IMR-90 (cell line): ENCODE results near the gene OXER1. TPM values are rescaled to one million over a fixed set of nuclear protein-coding genes. Genes with fewer than 3 reads are reported as not detected.

Experiments
- ATAC-seq: fragments of 200-7000 bp; cut with Tn5 transposase; 2 replicates; pipeline ENCODE4 v1.9.1; 2020; ENCODE audit warnings: low read depth, mild to moderate bottlenecking, moderate library complexity
- BruUV-seq: library from RNA; stranded (reverse); fragments of 400-500 nt; replicated peaks from 2 replicates; lab custom pipeline; 2021; lab: Mats Ljungman, UMichigan
- CTCF ChIA-PET: fragments of 300-600 bp; formaldehyde crosslinking; extraction: SDS; loops from one replicate; lab custom pipeline; 2021; ENCODE audit warnings: antibody characterized with exemption; lab: Yijun Ruan, JAX
- POLR2A ChIA-PET: fragments of 300-600 bp; sonication (Branson Sonifier 250); formaldehyde crosslinking; loops from one replicate; lab custom pipeline; 2022; ENCODE audit warnings: antibody characterized with exemption; ENCODE audit not compliant: unreplicated experiment; lab: Charles Lee
- DNase-seq: peaks from one replicate; pipeline ENCODE4 v3.0.0; 2013
- H2AFZ ChIP-seq: replicated peaks from 2 replicates; pipeline ENCODE3; 2013; ENCODE audit warnings: low read length, mild to moderate bottlenecking; ENCODE audit not compliant: poor library complexity
- H2AK5ac ChIP-seq: 2 replicates; pipeline ENCODE4 v1.6.1; 2013; ENCODE audit warnings: low read depth, low read length, inconsistent platforms
- H2AK9ac ChIP-seq: replicated peaks from 2 replicates; pipeline ENCODE3; 2013; ENCODE audit warnings: mild to moderate bottlenecking, low read depth, low read length, moderate library complexity; ENCODE audit not compliant: poor library complexity
- H2BK120ac ChIP-seq: 2 replicates; pipeline ENCODE4 v1.6.1; 2013; ENCODE audit warnings: low read depth, low read length, inconsistent platforms
- H2BK15ac ChIP-seq: 3 replicates; pipeline ENCODE4 v1.6.1; 2013; ENCODE audit warnings: low read depth, low read length, inconsistent platforms
- H2BK20ac ChIP-seq: 2 replicates; pipeline ENCODE4 v1.6.1; 2013; ENCODE audit warnings: low read depth, mild to moderate bottlenecking, inconsistent platforms, low read length, moderate library complexity
- H2BK5ac ChIP-seq: 2 replicates; pipeline ENCODE4 v1.6.1; 2013; ENCODE audit warnings: mild to moderate bottlenecking, low read depth, low read length, inconsistent platforms; ENCODE audit not compliant: poor library complexity, severe bottlenecking
- H3K14ac ChIP-seq: replicated peaks from 2 replicates; pipeline ENCODE4 v1.6.1; 2013; ENCODE audit warnings: low read depth, low read length, inconsistent platforms
- H3K18ac ChIP-seq: 2 replicates; pipeline ENCODE4 v1.6.1; 2013; ENCODE audit warnings: low read depth, low read length, control low read depth
- H3K23ac ChIP-seq: 2 replicates; pipeline ENCODE4 v1.6.1; 2013; ENCODE audit warnings: low read depth, low read length, inconsistent platforms
- H3K27ac ChIP-seq: 2 replicates; pipeline ENCODE4 v1.5.1; 2013; ENCODE audit warnings: mild to moderate bottlenecking, control low read depth, low read length; ENCODE audit not compliant: insufficient read depth
- H3K27me3 ChIP-seq: 2 replicates; pipeline ENCODE4 v1.6.1; 2013; ENCODE audit warnings: low read length; ENCODE audit not compliant: control insufficient read depth, insufficient read depth
- H3K36me3 ChIP-seq: 2 replicates; pipeline ENCODE4 v1.6.1; 2013; ENCODE audit warnings: low read length, mixed read lengths; ENCODE audit not compliant: control insufficient read depth, insufficient read depth
- H3K4ac ChIP-seq: 2 replicates; pipeline ENCODE4 v1.6.1; 2013; ENCODE audit warnings: low read depth, low read length, inconsistent platforms
- H3K4me1 ChIP-seq: 2 replicates; pipeline ENCODE4 v1.6.1; 2013; ENCODE audit warnings: low read length, mixed read lengths; ENCODE audit not compliant: control insufficient read depth, insufficient read depth
- H3K4me2 ChIP-seq: 2 replicates; pipeline ENCODE4 v1.6.1; 2013; ENCODE audit warnings: low read depth, mild to moderate bottlenecking, control low read depth, low read length, moderate library complexity
- H3K4me3 ChIP-seq: 2 replicates; pipeline ENCODE4 v1.5.1; 2013; ENCODE audit warnings: low read depth, mild to moderate bottlenecking, control low read depth, low read length, moderate library complexity; ENCODE audit not compliant: insufficient read depth
- H3K56ac ChIP-seq: 2 replicates; pipeline ENCODE4 v1.6.1; 2013; ENCODE audit warnings: low read length, inconsistent platforms; ENCODE audit not compliant: insufficient read depth; ENCODE audit errors: extremely low read depth
- H3K79me1 ChIP-seq, 2 experiments: 2 replicates each; pipeline ENCODE4 v1.6.1; 2013; ENCODE audit warnings: low read length in 2 of 2, inconsistent platforms in 1 of 2, low read depth in 1 of 2
- H3K9ac ChIP-seq: 2 replicates; pipeline ENCODE4 v1.6.1; 2013; ENCODE audit warnings: low read depth, low read length, control low read depth
- H3K9me1 ChIP-seq: 2 replicates; pipeline ENCODE4 v1.6.1; 2013; ENCODE audit warnings: low read length, inconsistent platforms; ENCODE audit not compliant: insufficient read depth
- H3K9me3 ChIP-seq: 2 replicates; pipeline ENCODE4 v1.6.1; 2013; ENCODE audit warnings: low read length; ENCODE audit not compliant: control insufficient read depth, insufficient read depth
- H4K20me1 ChIP-seq: 2 replicates; pipeline ENCODE4 v1.6.1; 2013; ENCODE audit warnings: low read length, inconsistent platforms; ENCODE audit not compliant: insufficient read depth
- H4K5ac ChIP-seq: 2 replicates; pipeline ENCODE4 v1.6.1; 2013; ENCODE audit warnings: mild to moderate bottlenecking, low read depth, low read length, control low read depth
- H4K8ac ChIP-seq, 2 experiments: 2 replicates each; pipeline ENCODE4 v1.6.1; 2013; ENCODE audit warnings: low read depth in 2 of 2, low read length in 2 of 2, control low read depth in 1 of 2, inconsistent platforms in 1 of 2
- H4K91ac ChIP-seq: 2 replicates; pipeline ENCODE4 v1.6.1; 2013; ENCODE audit warnings: low read depth, low read length, inconsistent platforms; ENCODE audit not compliant: insufficient read depth
- CHD1 ChIP-seq: IDR thresholded peaks from 2 replicates; pipeline ENCODE4 v1.6.1; 2012; ENCODE audit warnings: low read depth, low read length, improper control_type of control experiment
- MXI1 ChIP-seq: IDR thresholded peaks from 2 replicates; pipeline ENCODE4 v1.6.1; 2012; ENCODE audit warnings: low read depth, mild to moderate bottlenecking, low read length, moderate library complexity, borderline replicate concordance
- NFE2L2 ChIP-seq: fragments of 150-350 bp; IDR thresholded peaks from 2 replicates; pipeline ENCODE4 v1.6.1; 2016; ENCODE audit warnings: low read depth, mild to moderate bottlenecking, low read length
- RAD21 ChIP-seq: IDR thresholded peaks from 2 replicates; pipeline ENCODE4 v1.6.1; 2012; ENCODE audit warnings: low read length, improper control_type of control experiment
- RCOR1 ChIP-seq: IDR thresholded peaks from 2 replicates; pipeline ENCODE4 v1.6.1; 2012; ENCODE audit warnings: mild to moderate bottlenecking, low read length, improper control_type of control experiment; ENCODE audit not compliant: insufficient replicate concordance
- WGBS, 2 experiments: methylation state at CpG; one replicate each; pipeline versions ENCODE4 v1.1.5 to v1.1.7; 2013; ENCODE audit warnings: missing lambda C conversion rate in 2 of 2; ENCODE audit not compliant: insufficient read length in 1 of 2; ENCODE audit errors: extremely low coverage in 2 of 2; 5-methylcytosine and 5-hydroxymethylcytosine counted together
- dilution Hi-C: fragments of 300-500 bp; cut with HindIII; formaldehyde crosslinking; loops from one replicate; pipeline ENCODE4 v1.14.3; 2018; ENCODE audit warnings: low sequenced_read_pairs; ENCODE audit not compliant: unreplicated experiment
- in situ Hi-C: fragments of 300-500 bp; cut with MboI; formaldehyde crosslinking; loops from 3 replicates; pipeline ENCODE4 v1.14.3; 2019; ENCODE audit warnings: low sequenced_read_pairs, inconsistent platforms, mixed read lengths
- intact Hi-C: fragments of 100-400 bp; cut with micrococcal nuclease; formaldehyde crosslinking; loops from 2 replicates; pipeline ENCODE4 v1.10.0; 2022
- polyA plus RNA-seq, 3 experiments: library from polyadenylated mRNA; depleted of rRNA; stranded (reverse); fragments of >200 nt; gene quantifications; 2 replicates each; pipeline ENCODE4 v1.2.3, GENCODE V29; 2012; ENCODE audit warnings: low replicate concordance in 1 of 3
- total RNA-seq: library from RNA; depleted of rRNA; stranded (reverse); fragments of >200 nt; gene quantifications from 2 replicates; pipeline ENCODE4 v1.2.3, GENCODE V29; 2012

The OXER1 gene
- total and polyA plus RNA-seq, 2 of the 4 experiments (the other 2 are of a cell fraction) = not detected

DNA sequence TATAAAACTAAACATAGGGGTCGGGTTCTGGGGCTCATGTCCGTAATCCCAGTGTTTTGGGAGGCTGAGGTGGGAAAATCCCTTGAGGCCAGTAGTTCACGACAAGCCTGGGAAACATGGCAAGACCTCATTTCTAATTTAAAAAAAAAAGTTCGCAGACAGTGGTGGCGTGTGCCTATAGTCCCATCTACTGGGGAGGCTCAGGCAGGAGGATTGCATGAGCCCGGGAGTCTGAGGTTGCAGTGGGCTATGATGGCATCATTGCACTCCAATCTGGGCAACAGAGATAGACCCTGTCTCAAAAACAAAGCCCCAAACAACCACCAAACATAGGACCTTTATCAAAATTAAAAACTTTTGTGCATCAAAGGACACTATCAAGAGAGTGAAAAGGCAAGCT, 38.2 kb upstream of the OXER1 start:
- Histone ChIP-seq H4K5ac (no peak overlapping the region), H3K4me2 (no peak overlapping the region), H3K4ac (no peak overlapping the region), H3K9ac (no peak overlapping the region), H4K8ac (no peak overlapping the region), H2BK15ac (no peak overlapping the region), H4K20me1 (no peaks in the 10 kb centered on the region), H3K9me1 (no peaks in the 10 kb centered on the region; the same call in 1 of the 2 replicates), H2AFZ (no peak overlapping the region), H3K4me3 (no peak overlapping the region), H3K79me1 (no peaks in the 10 kb centered on the region), H2AK9ac (no peak overlapping the region), H3K23ac (no peak overlapping the region), H4K91ac (no peak overlapping the region), H3K27ac (no peak overlapping the region), H3K4me1 (peaks cover 9% of the 10 kb centered on the region), H3K14ac (no peak overlapping the region), H3K36me3 (no peaks in the 10 kb centered on the region), H3K56ac (no peak overlapping the region), H2BK120ac (no peak overlapping the region), H3K9me3 (no peaks in the 10 kb centered on the region), H3K18ac (no peak overlapping the region), H2BK20ac (no peak overlapping the region), H3K27me3 (peaks cover 5% of the 10 kb centered on the region; the same call in 1 of the 2 replicates), H2AK5ac (no peak overlapping the region), H2BK5ac (no peak overlapping the region)
- ChIA-PET CTCF (no interaction called here), POLR2A (no interaction called here)
- in situ Hi-C loops = no loop called here
- WGBS, 2 experiments = no CpG with 5 or more reads among the region's 6 CpGs
- TF ChIP-seq RCOR1 = no peak
- no peak for TF ChIP-seq MXI1
- no peak for TF ChIP-seq CHD1
- no peak for TF ChIP-seq RAD21
- TF ChIP-seq NFE2L2 = no peak
- no peak for ATAC-seq
- DNase-seq = no peak
- intact Hi-C loops = loop anchor here (5.0 kb wide), 1 partner anchor 95 kb away; no protein-coding TSS in a partner anchor
- dilution Hi-C loops = no loop called here
- no TSS peak for BruUV-seq
